Transverse colon (tissue), 4 donors: ENCODE results near the gene LSM7.

Experiments used
- CTCF ChIP-seq, 5 experiments: fragments of 200-600 bp in 3 of 5; fragments of 450-650 bp in 2 of 5; sonication (generic) in 3 of 5; IDR thresholded peaks; 1 replicate in 2 of 5; 2 replicates in 3 of 5; pipeline ENCODE4 v1.5.1; 2016 to 2017; ENCODE audit warnings: antibody characterized with exemption in 5 of 5, inconsistent platforms in 3 of 5, mild to moderate bottlenecking in 2 of 5, moderate library complexity in 1 of 5
- POLR2AphosphoS5 ChIP-seq, 3 donors: sonication (generic); formaldehyde crosslinking; IDR thresholded peaks; one replicate each; pipeline ENCODE4 v1.6.1; 2016; ENCODE audit warnings: antibody characterized with exemption in 3 of 3

- TF ChIP-seq CTCF (IDR thresholded peaks at IDR 0.05): no peak
- TF ChIP-seq POLR2AphosphoS5 (IDR thresholded peaks at IDR 0.05): peak in 1 of 3 donors; percentile 41
Observed at GRCh38 chr19:2282062-2282861, 46.1 kb downstream of the LSM7 start, which contains the start of gene PEAK3.
